Activated B cell treated with CpG ODN at 0.5 μM for 24 hours (primary cell): ENCODE data around the gene CLIC4. TPM values are rescaled to one million over a fixed set of nuclear protein-coding genes. Genes with fewer than 3 reads are reported as not detected.

Source experiments
- ATAC-seq: fragments of 200-7000 bp; cut with Tn5 transposase; one replicate; pipeline ENCODE4 v1.10.0; 2021; ENCODE audit warnings: low read depth, mild to moderate bottlenecking, moderate library complexity
- CTCF ChIA-PET: fragments of 350-600 bp; sonication (Branson Sonifier 250); formaldehyde crosslinking; loops from one replicate; lab custom pipeline; 2021; ENCODE audit warnings: antibody characterized with exemption; lab: Charles Lee
- POLR2A ChIA-PET: fragments of 350-600 bp; sonication (Branson Sonifier 250); formaldehyde crosslinking; loops from one replicate; lab custom pipeline; 2021; ENCODE audit warnings: antibody characterized with exemption; lab: Charles Lee
- DNase-seq: peaks from one replicate; pipeline ENCODE4 v3.0.0; 2022
- H3K27ac Mint-ChIP-seq: one replicate; pipeline ENCODE4 v1.8.0; 2020; ENCODE audit warnings: mixed read lengths
- H3K27me3 Mint-ChIP-seq: one replicate; pipeline ENCODE4 v1.8.0; 2021; ENCODE audit warnings: mixed read lengths
- H3K36me3 Mint-ChIP-seq: one replicate; pipeline ENCODE4 v1.8.0; 2021; ENCODE audit warnings: low read depth, mixed read lengths
- H3K4me1 Mint-ChIP-seq: one replicate; pipeline ENCODE4 v1.8.0; 2021; ENCODE audit warnings: mixed read lengths
- H3K4me3 Mint-ChIP-seq: one replicate; pipeline ENCODE4 v1.8.0; 2020; ENCODE audit warnings: mild to moderate bottlenecking, mixed read lengths
- H3K9me3 Mint-ChIP-seq: one replicate; pipeline ENCODE4 v1.8.0; 2020; ENCODE audit warnings: mixed read lengths
- intact Hi-C: fragments of 100-400 bp; cut with micrococcal nuclease; formaldehyde crosslinking; loops from one replicate; pipeline ENCODE4 v1.15.1; 2024
- total RNA-seq: library from RNA; stranded (reverse); gene quantifications from 2 replicates; pipeline ENCODE4 v1.2.3, GENCODE V29; 2022
- TF ChIP-seq, protein P1 (sequence below): fragments of 200-600 bp; IDR thresholded peaks from one replicate; pipeline ENCODE4 v1.8.0; 2022; ENCODE audit warnings: antibody characterized with exemption, mild to moderate bottlenecking

The CLIC4 gene
- total RNA-seq, 1 donor from 2014 or later = 99.8 TPM

DNA sequence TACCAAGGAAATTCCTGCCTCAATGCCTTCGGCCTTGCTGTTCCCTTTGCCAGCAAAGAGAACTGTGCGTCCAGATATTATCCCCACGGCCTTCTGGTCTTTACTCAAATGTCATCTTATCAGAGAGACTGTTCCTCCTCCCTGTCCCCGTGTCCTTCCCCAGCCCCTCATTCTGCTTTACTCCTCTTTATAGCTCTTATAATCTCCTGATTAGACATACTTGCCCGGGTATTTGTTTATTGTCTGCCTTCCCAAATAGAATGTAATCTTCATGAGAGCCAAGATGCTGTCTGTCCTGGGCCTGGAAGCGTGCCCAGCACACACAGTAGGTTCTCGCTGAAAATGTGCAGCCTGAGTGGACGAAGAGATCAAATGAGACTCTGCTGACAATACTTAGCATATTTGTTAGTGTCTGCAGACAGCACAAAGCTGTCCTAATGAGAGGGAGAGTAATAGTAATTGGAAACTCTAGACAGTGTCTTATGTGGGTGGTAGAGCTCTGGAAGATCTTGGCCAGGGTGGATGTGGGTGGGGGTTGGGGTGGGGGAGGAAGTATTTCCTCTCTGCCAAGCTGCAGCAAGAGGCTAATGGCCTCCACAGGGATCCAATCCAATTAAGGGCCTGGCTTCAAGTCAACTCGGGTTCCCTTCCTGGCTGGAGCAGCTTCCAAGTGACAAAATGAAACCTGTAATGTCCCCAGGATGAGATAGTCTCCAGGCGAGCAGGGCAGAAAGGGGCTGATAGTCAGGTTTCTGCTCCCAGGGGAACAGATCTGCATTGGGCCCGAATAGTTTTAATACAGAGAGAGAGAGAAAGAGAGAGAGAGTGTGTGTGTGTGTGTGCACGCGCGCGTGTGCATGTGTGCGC lies 9.5 kb upstream of the CLIC4 start:
- TF ChIP-seq, protein P1, sequence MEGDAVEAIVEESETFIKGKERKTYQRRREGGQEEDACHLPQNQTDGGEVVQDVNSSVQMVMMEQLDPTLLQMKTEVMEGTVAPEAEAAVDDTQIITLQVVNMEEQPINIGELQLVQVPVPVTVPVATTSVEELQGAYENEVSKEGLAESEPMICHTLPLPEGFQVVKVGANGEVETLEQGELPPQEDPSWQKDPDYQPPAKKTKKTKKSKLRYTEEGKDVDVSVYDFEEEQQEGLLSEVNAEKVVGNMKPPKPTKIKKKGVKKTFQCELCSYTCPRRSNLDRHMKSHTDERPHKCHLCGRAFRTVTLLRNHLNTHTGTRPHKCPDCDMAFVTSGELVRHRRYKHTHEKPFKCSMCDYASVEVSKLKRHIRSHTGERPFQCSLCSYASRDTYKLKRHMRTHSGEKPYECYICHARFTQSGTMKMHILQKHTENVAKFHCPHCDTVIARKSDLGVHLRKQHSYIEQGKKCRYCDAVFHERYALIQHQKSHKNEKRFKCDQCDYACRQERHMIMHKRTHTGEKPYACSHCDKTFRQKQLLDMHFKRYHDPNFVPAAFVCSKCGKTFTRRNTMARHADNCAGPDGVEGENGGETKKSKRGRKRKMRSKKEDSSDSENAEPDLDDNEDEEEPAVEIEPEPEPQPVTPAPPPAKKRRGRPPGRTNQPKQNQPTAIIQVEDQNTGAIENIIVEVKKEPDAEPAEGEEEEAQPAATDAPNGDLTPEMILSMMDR = no peak
- Mint-ChIP-seq H3K36me3 (no peaks in the 10 kb centered on the region), H3K9me3 (no peaks in the 10 kb centered on the region), H3K4me1 (peaks cover 59% of the 10 kb centered on the region), H3K27ac (peak overlapping the region; percentile 71), H3K4me3 (peak overlapping the region; percentile 6), H3K27me3 (no peaks in the 10 kb centered on the region)
- ChIA-PET CTCF (interaction anchor here (2.8 kb wide), 1 partner anchor 9 kb away, joined by 6 read pairs; the partner anchor contains the start of gene CLIC4), POLR2A (interaction anchor here (0.6 to 6.3 kb wide), 2 partner anchors 10 to 43 kb away, joined by 3 to 102 read pairs; partner anchors contain the start of gene CLIC4)
- DNase-seq = no peak
- intact Hi-C loops = no loop called here
- ATAC-seq = no peak

GRCh38 chr1:24737368-24738117 lies 7.7 kb upstream of the CLIC4 start:
- intact Hi-C loops = no loop called here
- peak overlapping the region; percentile 4 for H3K4me3 Mint-ChIP-seq
- no peak for DNase-seq
- CTCF ChIA-PET = no interaction called here
- peaks cover 67% of the 10 kb centered on the region for H3K4me1 Mint-ChIP-seq
- H3K9me3 Mint-ChIP-seq = no peaks in the 10 kb centered on the region
- TF ChIP-seq, protein P1 = no peak
- ATAC-seq = peak; percentile 16
- H3K27me3 Mint-ChIP-seq = no peaks in the 10 kb centered on the region
- POLR2A ChIA-PET = interaction anchor here (0.6 to 0.7 kb wide), 2 partner anchors 44 to 294 kb away, joined by 3 to 8 read pairs; no protein-coding TSS in a partner anchor
- no peaks in the 10 kb centered on the region for H3K36me3 Mint-ChIP-seq
- no peak overlapping the region for H3K27ac Mint-ChIP-seq

DNA sequence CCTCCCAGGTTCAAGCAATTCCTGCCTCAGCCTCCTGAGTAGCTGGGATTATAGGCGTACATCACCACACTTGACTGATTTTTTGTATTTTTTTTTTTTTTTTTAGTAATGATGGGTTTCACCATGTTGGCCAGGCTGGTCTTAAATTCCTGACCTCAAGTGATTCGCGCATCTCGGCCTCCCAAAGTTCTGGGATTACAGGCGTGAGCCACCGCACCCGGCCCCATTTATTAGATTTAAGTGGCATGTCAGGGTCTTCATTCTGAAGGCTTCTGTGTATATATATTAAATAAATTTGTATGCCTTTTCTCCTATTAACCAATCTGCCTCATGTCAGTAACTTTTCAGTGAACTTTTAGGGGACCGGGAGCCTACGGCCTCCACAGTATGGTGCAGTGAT lies 6.0 kb upstream of the CLIC4 start:
- H3K4me1 Mint-ChIP-seq = peaks cover 69% of the 10 kb centered on the region
- ChIA-PET POLR2A (interaction anchor here (0.6 to 0.7 kb wide), 5 partner anchors 17 to 1032 kb away, joined by 3 to 6 read pairs (median 5); no protein-coding TSS in a partner anchor), CTCF (interaction anchor here (1.2 to 1.6 kb wide), 2 partner anchors 51 to 91 kb away, joined by 5 to 7 read pairs; no protein-coding TSS in a partner anchor)
- DNase-seq (no peak), ATAC-seq (no peak)
- no peak overlapping the region for H3K27ac Mint-ChIP-seq
- H3K27me3 Mint-ChIP-seq = no peaks in the 10 kb centered on the region
- H3K4me3 Mint-ChIP-seq = no peak overlapping the region
- intact Hi-C loops = no loop called here
- TF ChIP-seq, protein P1 = no peak
- H3K36me3 Mint-ChIP-seq = no peaks in the 10 kb centered on the region
- H3K9me3 Mint-ChIP-seq = no peaks in the 10 kb centered on the region

- ATAC-seq (no peak), DNase-seq (no peak)
- CTCF ChIA-PET = interaction anchor here (1.0 to 2.4 kb wide), 4 partner anchors 12 to 93 kb away, joined by 3 to 9 read pairs (median 6); no protein-coding TSS in a partner anchor
- TF ChIP-seq, protein P1 = no peak
- Mint-ChIP-seq H3K36me3 (peaks cover 8% of the 10 kb centered on the region), H3K4me1 (peaks cover 57% of the 10 kb centered on the region), H3K27ac (peak overlapping the region; percentile 80), H3K4me3 (peak overlapping the region; percentile 36), H3K9me3 (no peaks in the 10 kb centered on the region), H3K27me3 (no peaks in the 10 kb centered on the region)
- POLR2A ChIA-PET = interaction anchor here (0.9 to 2.4 kb wide), 3 partner anchors 10 to 32 kb away, joined by 3 to 13 read pairs (median 8); no protein-coding TSS in a partner anchor
- intact Hi-C loops = loop anchor here (1.0 to 10.0 kb wide), 3 partner anchors 238 to 1378 kb away; partner anchors contain the start of genes RCAN3, SYF2 and ZNF436
Measured at GRCh38 chr1:24742090-24742938, 2.9 kb upstream of the CLIC4 start.
